Glutamatergic neuron (in vitro differentiated cells): ENCODE data around the gene G6PC1. TPM values are rescaled to one million over a fixed set of nuclear protein-coding genes. Genes with fewer than 3 reads are reported as not detected.
"Not testable (repeated sequence)": the region's sequence is repeated elsewhere in the genome, so short reads cannot be mapped to it uniquely, and the experiment has no call there.

Source experiments
- DNase-seq: peaks from one replicate; pipeline ENCODE4 v3.0.0; 2022
- H3K27ac Mint-ChIP-seq: one replicate; pipeline ENCODE4 v1.8.0; 2020; ENCODE audit warnings: mild to moderate bottlenecking, mixed read lengths, inconsistent platforms; ENCODE audit not compliant: unreplicated experiment
- H3K27me3 Mint-ChIP-seq: one replicate; pipeline ENCODE4 v1.8.0; 2020; ENCODE audit warnings: mild to moderate bottlenecking, moderate library complexity, mixed read lengths, inconsistent platforms; ENCODE audit not compliant: unreplicated experiment
- H3K36me3 Mint-ChIP-seq: one replicate; pipeline ENCODE4 v1.8.0; 2020; ENCODE audit warnings: mild to moderate bottlenecking, mixed read lengths, inconsistent platforms; ENCODE audit not compliant: unreplicated experiment
- H3K4me1 Mint-ChIP-seq: one replicate; pipeline ENCODE4 v1.8.0; 2020; ENCODE audit warnings: mild to moderate bottlenecking, low read depth, mixed read lengths, inconsistent platforms; ENCODE audit not compliant: unreplicated experiment
- H3K4me3 Mint-ChIP-seq: one replicate; pipeline ENCODE4 v1.8.0; 2020; ENCODE audit warnings: mild to moderate bottlenecking, mixed read lengths, inconsistent platforms; ENCODE audit not compliant: unreplicated experiment
- H3K9me3 Mint-ChIP-seq: one replicate; pipeline ENCODE4 v1.8.0; 2020; ENCODE audit warnings: mild to moderate bottlenecking, moderate library complexity, mixed read lengths, inconsistent platforms; ENCODE audit not compliant: unreplicated experiment
- total RNA-seq: library from RNA; stranded (reverse); fragmentation: NEBNext Ultra II Directional; extraction: Animal tissue kit (Norgen Biotek cat#: 25700); gene quantifications from one replicate; pipeline ENCODE4 v1.2.1, GENCODE V29; 2021; ENCODE audit not compliant: unreplicated experiment
- TF ChIP-seq, protein P1 (sequence below): fragments of 200-600 bp; sonication (generic); IDR thresholded peaks from one replicate; pipeline ENCODE4 v1.5.0; 2021; ENCODE audit not compliant: partially characterized antibody, unreplicated experiment

Gene G6PC1
- total RNA-seq, 1 donor from 2014 or later: not detected

DNA sequence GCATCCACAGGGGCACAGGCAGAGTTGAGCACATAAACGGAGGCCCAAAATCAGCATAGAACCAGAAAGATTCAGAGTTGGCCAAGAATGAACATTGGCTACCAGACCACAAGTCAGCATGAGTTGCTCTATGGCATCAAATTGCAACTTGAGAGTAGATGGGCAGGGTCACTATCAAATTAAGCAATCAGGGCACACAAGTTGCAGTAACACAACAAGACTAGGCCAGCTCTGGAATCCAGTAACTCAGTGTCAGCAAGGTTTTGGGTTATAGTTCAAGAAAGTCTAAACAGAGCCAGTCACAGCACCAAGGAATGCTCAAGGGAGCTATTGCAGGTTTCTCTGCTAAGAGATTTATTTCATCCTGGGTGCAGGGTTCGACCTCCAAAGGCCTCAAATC, 12.9 kb downstream of the G6PC1 start:
- Mint-ChIP-seq H3K9me3 (no peaks in the 10 kb centered on the region), H3K4me1 (no peaks in the 10 kb centered on the region), H3K36me3 (no peaks in the 10 kb centered on the region), H3K4me3 (no peak overlapping the region), H3K27me3 (peaks cover 2% of the 10 kb centered on the region), H3K27ac (no peak overlapping the region)
- TF ChIP-seq, protein P1, sequence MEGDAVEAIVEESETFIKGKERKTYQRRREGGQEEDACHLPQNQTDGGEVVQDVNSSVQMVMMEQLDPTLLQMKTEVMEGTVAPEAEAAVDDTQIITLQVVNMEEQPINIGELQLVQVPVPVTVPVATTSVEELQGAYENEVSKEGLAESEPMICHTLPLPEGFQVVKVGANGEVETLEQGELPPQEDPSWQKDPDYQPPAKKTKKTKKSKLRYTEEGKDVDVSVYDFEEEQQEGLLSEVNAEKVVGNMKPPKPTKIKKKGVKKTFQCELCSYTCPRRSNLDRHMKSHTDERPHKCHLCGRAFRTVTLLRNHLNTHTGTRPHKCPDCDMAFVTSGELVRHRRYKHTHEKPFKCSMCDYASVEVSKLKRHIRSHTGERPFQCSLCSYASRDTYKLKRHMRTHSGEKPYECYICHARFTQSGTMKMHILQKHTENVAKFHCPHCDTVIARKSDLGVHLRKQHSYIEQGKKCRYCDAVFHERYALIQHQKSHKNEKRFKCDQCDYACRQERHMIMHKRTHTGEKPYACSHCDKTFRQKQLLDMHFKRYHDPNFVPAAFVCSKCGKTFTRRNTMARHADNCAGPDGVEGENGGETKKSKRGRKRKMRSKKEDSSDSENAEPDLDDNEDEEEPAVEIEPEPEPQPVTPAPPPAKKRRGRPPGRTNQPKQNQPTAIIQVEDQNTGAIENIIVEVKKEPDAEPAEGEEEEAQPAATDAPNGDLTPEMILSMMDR: no peak
- no peak for DNase-seq

DNA sequence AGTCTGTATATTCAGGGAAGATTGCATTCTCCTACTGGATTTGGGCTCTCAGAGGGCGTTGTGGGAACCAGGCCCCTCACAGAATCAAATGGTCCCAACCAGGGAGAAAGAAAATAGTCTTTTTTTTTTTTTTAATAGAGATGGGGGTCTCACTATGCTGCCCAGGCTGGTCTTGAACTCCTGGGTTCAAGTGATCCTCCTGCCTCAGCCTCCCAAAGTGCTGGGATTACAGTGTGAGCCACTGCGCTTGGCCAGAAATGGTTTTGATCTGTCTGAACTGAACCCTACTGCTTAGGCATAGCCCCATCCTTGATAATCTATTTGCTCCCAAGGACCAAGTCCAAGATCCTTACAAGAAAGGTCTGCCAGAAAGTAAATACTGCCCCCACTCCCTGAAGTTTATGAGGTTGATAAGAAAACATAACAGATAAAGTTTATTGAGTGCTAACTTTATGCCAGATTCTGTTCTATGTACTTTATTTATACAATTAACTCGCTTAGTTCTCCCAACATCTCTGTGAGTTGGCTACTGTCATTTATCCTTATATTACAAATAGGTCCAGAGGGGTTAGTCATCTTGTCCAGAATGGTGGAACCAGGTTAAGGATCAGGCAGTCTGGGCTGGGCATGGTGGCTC, 13.5 kb downstream of the G6PC1 start:
- H3K9me3 Mint-ChIP-seq: no peaks in the 10 kb centered on the region
- TF ChIP-seq, protein P1: no peak
- H3K27me3 Mint-ChIP-seq: peaks cover 2% of the 10 kb centered on the region
- no peaks in the 10 kb centered on the region for H3K4me1 Mint-ChIP-seq
- no peak overlapping the region for H3K4me3 Mint-ChIP-seq
- H3K27ac Mint-ChIP-seq: no peak overlapping the region
- H3K36me3 Mint-ChIP-seq: no peaks in the 10 kb centered on the region
- DNase-seq: no peak

DNA sequence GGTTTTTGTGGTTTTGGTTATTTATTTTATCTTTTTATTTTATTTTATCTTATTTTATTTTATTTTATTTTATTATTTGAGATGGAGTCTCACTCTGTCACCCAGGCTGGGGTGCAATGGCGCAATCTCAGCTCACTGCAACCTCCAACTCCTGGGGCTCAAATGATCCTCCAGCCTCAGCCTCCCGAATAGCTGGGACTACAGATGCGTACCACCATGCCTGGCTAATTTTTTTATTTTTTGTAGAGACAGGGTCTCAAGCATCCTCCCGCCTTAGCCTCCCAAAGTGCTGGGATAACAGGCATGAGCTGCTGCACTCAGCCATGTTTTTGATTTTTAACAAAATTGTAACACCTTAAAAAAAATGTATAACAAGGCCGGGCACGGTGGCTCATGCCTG, 14.7 kb downstream of the G6PC1 start:
- H3K4me1 Mint-ChIP-seq: not testable (repeated sequence)

DNA sequence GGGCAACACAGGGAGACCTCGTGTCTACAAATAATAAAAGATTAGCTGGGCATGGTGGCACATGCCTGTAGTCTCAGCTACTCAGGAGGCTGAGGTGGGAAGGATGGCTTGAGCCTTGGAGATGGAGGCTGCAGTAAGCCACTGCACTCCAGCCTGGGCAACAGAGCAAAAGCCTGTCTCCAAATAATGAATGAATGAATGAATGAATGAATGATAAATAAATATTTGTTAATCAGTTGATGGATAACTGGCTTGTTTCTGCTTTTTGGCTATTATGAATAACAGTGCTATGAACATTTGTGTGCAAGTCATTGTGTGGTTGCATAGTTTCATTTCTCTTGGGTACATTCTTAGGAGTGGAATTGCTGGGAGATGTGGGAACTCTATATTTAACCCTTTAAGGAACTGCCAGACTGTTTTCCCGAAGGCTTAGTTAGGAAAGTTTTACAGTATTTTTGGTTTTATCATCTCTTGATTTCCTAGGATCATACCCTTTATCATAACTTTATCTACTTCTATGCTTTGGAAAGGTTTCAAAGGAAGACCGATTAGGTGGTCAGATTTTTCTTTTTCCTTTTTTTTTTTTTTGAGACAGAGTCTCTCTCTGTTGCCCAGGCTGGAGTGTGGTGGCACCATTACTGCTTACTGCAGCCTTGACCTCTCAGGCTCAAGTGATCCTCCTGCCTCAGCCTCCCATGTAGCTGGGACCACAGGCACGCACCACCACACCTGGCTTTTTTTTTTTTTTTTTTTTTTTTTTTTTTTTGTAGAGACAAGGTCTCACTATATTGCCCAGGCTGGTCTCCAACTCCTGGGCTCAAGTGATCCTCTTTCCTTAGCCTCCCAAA, 16.0 kb downstream of the G6PC1 start:
- H3K27me3 Mint-ChIP-seq: not testable (repeated sequence)

More for the DNA sequence above, 14.7 kb downstream of the G6PC1 start:
- not testable (repeated sequence) for H3K27ac Mint-ChIP-seq, H3K36me3 Mint-ChIP-seq, DNase-seq, H3K9me3 Mint-ChIP-seq, H3K4me3 Mint-ChIP-seq, H3K27me3 Mint-ChIP-seq

DNA sequence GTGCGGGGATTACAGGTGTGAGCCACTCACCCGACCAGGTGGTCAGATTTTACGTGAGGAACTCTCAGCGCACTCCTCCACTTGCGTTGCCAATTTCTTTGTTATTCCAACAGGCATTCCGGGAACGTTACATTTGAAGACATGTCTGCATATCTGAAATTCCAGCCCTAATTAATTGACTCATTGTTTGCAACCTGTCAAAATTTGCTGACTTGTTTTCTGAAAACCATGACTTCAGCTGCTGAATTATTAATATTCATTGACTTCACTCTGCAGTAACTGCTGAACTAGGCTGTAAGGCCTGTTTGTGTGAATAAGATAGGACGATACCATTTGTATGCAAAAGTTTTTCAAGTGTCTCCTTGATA, 16.6 kb downstream of the G6PC1 start:
- Mint-ChIP-seq H3K4me1 (no peaks in the 10 kb centered on the region), H3K9me3 (peaks cover 2% of the 10 kb centered on the region), H3K36me3 (no peaks in the 10 kb centered on the region), H3K4me3 (no peak overlapping the region), H3K27ac (no peak overlapping the region), H3K27me3 (no peaks in the 10 kb centered on the region)
- DNase-seq: no peak
- TF ChIP-seq, protein P1: no peak

More for the DNA sequence above, 16.0 kb downstream of the G6PC1 start:
- H3K9me3 Mint-ChIP-seq, H3K4me3 Mint-ChIP-seq, DNase-seq, H3K27ac Mint-ChIP-seq, H3K36me3 Mint-ChIP-seq, H3K4me1 Mint-ChIP-seq: not testable (repeated sequence)

DNA sequence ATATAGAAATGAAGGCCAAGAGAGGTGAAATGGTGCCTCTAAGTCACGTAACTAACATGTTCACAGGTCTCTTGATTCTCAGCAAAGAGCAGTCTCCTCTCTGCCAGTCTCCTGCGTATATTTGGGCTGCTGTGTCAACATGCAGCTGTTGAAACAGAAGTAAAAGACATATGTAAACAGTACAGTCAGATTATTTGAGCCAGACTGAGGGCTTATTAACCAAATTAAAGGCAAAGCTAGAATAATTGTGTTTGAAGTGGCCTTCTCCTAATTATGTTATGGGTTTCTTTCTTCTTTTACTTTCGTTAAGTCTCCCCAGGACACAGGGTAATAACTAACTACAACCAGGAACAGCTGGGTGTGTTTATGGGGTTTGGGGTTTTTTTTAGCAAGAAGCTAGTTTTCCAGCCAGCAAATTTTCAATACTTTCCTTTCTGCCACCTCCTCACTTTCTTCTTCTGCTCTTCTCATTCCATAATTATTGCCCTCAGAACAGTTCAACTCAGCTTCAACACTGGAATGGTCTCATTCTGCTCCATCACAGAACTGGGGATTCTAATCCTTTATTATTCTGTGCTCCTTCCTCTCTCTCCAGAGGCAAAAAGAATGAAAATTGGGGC, 18.4 kb downstream of the G6PC1 start:
- H3K4me3 Mint-ChIP-seq: no peak overlapping the region
- TF ChIP-seq, protein P1: no peak
- H3K27me3 Mint-ChIP-seq: no peaks in the 10 kb centered on the region
- no peak overlapping the region for H3K27ac Mint-ChIP-seq
- peaks cover 2% of the 10 kb centered on the region for H3K9me3 Mint-ChIP-seq
- no peak for DNase-seq
- no peaks in the 10 kb centered on the region for H3K4me1 Mint-ChIP-seq
- H3K36me3 Mint-ChIP-seq: no peaks in the 10 kb centered on the region

DNA sequence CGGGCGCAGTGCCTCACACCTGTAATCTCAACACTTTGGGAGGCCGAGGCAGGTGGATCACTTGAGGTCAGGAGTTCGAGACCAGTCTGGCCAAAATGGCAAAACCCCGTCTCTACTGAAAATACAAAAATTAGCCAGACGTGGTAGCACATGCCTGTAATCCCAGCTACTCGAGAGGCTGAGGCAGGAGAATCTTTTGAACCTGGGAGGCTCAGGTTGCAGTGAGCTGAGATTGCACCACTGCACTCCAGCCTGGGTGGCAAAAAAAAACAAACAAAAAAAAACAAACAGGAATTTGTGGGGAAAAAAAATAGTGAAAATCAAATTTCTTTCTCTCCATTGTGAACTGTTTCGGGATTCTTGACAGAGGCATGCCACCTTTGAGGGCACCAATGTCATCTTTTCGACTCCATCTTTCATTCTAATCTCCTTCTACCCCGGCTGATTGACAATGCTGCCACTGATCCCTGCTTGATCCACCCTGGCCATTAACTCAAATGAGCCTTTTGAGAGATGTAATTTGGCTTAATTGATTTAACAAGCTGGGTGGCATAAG, 19.0 kb downstream of the G6PC1 start:
- not testable (repeated sequence) for H3K27ac Mint-ChIP-seq, H3K27me3 Mint-ChIP-seq, H3K4me3 Mint-ChIP-seq, H3K36me3 Mint-ChIP-seq, DNase-seq, H3K4me1 Mint-ChIP-seq, H3K9me3 Mint-ChIP-seq
